ENCODE data around the gene SGMS2.
"Not testable (repeated sequence)": the region's sequence is repeated elsewhere in the genome, so short reads cannot be mapped to it uniquely, and the experiment has no call there.

The SGMS2 gene

DNA sequence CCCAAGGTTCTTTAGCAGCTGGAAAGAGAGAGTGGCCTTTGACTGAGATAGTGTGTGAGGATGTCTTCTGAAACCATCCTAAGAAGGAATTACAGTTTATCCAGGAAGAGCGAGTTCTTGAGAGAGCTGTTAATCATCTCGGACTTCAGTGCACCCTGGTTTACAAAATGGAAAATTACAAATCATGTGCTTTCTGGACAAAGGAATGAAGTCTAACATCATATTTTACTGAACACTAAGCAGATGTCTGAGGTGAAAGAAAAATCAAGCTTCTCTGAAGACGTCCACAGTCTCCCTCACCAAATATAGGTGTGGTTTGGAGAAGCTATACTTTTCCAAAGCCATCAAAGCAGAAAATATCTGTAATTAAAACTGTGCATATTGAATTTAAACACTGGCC lies 75.8 kb downstream of the SGMS2 start:
- no peak for TF ChIP-seq ZFX (IDR thresholded peaks at IDR 0.05; ENCODE audit: borderline replicate concordance)
- TF ChIP-seq, protein P1, sequence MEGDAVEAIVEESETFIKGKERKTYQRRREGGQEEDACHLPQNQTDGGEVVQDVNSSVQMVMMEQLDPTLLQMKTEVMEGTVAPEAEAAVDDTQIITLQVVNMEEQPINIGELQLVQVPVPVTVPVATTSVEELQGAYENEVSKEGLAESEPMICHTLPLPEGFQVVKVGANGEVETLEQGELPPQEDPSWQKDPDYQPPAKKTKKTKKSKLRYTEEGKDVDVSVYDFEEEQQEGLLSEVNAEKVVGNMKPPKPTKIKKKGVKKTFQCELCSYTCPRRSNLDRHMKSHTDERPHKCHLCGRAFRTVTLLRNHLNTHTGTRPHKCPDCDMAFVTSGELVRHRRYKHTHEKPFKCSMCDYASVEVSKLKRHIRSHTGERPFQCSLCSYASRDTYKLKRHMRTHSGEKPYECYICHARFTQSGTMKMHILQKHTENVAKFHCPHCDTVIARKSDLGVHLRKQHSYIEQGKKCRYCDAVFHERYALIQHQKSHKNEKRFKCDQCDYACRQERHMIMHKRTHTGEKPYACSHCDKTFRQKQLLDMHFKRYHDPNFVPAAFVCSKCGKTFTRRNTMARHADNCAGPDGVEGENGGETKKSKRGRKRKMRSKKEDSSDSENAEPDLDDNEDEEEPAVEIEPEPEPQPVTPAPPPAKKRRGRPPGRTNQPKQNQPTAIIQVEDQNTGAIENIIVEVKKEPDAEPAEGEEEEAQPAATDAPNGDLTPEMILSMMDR (IDR thresholded peaks at IDR 0.05) = no peak
- H3K27ac ChIP-seq = no peak overlapping the region

DNA sequence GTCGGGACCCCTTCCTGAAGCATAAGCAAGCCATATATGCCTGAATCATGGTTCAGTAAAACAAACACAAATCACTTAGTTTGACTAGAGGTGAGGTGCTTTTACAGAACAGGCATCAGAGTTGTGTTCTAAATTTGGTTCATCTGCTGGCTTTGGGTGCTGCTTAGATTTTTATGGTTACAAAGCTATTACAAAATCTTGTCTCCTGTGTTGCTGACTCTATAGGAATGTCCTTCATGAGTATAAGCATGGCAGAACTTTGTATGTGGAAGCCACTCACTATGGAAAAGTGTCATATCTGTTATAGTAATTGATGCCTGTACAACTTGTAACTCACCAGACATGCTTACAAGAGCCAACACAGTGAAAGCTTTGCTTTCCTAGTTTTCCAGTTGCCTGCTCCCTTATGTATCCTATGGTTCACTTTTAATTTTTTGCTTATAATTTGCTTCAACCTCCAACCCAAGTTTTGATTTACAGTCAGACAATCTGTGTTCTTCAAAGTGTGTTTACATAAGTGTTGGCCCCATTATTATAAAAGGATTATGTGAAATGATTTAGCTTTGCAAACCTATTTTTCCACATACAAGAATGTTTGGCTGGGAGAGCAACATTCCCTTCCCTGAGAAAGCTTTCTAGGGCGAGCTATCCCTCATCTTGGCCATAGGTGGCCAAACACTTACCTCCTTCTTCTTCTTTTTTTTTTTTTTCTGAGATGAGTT lies 76.6 kb downstream of the SGMS2 start:
- TF ChIP-seq ZFX (IDR thresholded peaks at IDR 0.05; ENCODE audit: borderline replicate concordance) = no peak
- TF ChIP-seq, protein P1 (IDR thresholded peaks at IDR 0.05) = no peak
- H3K27ac ChIP-seq = no peak overlapping the region

DNA sequence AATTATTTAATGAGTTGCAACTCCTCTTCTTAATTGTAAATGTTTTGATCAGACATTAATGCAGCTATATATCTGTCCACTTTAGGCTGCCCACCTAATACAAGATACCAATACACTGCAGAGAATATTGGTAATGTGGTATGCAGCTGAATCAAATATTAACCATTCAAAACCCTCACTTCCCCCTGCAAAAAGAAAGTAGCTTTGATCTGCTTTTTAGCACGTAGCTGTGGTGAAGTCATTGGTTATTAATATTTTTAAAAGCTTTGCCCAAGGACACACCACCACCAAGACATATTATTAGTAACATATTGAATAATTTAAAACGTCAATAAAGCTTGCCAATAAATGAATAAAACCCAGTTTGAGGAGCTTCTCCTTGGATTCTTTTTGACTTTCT lies 78.0 kb downstream of the SGMS2 start:
- TF ChIP-seq, protein P1 (IDR thresholded peaks at IDR 0.05) = no peak
- TF ChIP-seq ZFX (IDR thresholded peaks at IDR 0.05; ENCODE audit: borderline replicate concordance) = no peak
- no peak overlapping the region for H3K27ac ChIP-seq

DNA sequence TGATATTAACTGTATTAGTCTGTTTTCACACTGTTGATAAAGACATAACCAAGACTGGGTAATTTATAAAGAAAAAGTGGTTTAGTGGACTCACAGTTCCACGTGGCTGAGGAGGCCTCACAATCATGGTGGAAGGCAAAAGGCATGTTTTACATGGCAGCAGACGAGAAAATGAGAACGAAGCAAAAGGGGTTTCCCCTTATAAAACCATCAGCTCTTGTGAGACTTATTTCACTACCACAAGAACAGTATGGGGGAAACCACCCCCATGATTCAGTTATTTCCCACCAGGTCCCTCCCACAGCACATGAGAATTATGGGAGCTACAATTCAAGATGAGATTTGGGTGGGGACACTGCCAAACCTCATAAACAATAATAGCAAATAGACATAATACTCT lies 80.3 kb downstream of the SGMS2 start:
- H3K27ac ChIP-seq = not testable (repeated sequence)

- no peak for TF ChIP-seq ZFX (IDR thresholded peaks at IDR 0.05; ENCODE audit: borderline replicate concordance)
- TF ChIP-seq, protein P1 (IDR thresholded peaks at IDR 0.05) = no peak
- no peak overlapping the region for H3K27ac ChIP-seq
These were observed 81.8 kb downstream of the SGMS2 start for GRCh38 chr4:107906458-107907100.

DNA sequence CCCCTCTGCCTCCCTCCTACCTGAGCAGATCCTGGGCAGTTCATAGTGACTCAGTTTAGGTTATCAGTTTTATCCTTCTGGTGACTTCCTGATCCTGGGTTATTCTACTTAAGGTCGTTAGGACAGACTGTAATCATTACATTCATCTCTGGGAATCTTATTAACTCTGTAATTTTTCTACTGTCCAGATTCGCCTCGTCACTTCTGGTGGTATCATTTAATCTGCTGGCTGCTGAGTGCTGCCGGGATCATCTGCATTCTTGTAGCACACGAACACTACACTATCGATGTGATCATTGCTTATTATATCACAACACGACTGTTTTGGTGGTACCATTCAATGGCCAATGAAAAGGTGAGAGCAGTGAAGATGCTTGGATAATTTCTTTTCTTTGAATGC lies 83.6 kb downstream of the SGMS2 start:
- H3K27ac ChIP-seq = no peak overlapping the region
- no peak for TF ChIP-seq ZFX (IDR thresholded peaks at IDR 0.05; ENCODE audit: borderline replicate concordance)
- TF ChIP-seq, protein P1 (IDR thresholded peaks at IDR 0.05) = no peak

DNA sequence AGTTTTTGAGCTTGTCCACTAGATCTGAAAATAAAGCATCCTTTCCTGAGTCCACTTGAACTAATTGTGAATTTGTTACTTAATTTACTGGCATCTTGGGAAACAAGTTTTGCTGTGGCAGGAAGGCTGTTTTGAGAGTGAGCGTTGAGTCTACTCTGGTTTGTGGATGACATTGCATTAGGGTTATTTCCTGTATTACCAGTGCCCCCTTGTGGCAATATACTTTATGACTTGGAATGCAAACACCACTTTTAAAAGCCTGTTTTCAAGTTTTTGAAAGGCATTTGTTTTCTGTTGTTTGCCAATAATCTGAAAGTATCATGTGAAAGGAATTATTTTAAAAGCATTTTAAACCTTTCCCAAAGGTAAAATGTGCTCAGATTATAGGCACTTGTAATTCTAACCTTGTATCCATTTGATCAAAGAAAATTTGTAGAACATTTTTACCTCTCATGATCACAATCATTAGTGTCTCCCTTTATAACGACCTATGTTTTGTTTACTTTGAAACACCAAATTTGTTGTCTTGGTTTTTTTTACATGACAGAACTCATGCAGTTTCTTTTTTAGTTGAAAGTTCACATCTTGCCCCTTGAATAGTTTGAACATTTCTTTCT lies 88.7 kb downstream of the SGMS2 start:
- TF ChIP-seq ZFX (IDR thresholded peaks at IDR 0.05; ENCODE audit: borderline replicate concordance) = no peak
- TF ChIP-seq, protein P1 (IDR thresholded peaks at IDR 0.05) = peak; percentile 83
- no peak overlapping the region for H3K27ac ChIP-seq
